GM18517 (cell line): Measurements from ENCODE around the gene IPO8.
"Not testable (repeated sequence)": the region's sequence is repeated elsewhere in the genome, so short reads cannot be mapped to it uniquely, and the experiment has no call there.

Experiments
- ATAC-seq: cut with Tn5 transposase; IDR thresholded peaks from one replicate; pipeline ENCODE4 v1.9.1; 2021; ENCODE audit warnings: mild to moderate bottlenecking, moderate library complexity; ENCODE audit not compliant: unreplicated experiment

Gene IPO8

GRCh38 chr12:30613119-30613830 lies 82.4 kb downstream of the IPO8 start:
- no peak for ATAC-seq

GRCh38 chr12:30610718-30611117 lies 85.0 kb downstream of the IPO8 start:
- no peak for ATAC-seq

- not testable (repeated sequence) for ATAC-seq
Measured at GRCh38 chr12:30609819-30610218, 85.8 kb downstream of the IPO8 start.

GRCh38 chr12:30604302-30604701 lies 91.4 kb downstream of the IPO8 start:
- ATAC-seq, result not testable (repeated sequence)

GRCh38 chr12:30603129-30603528 lies 92.5 kb downstream of the IPO8 start:
- ATAC-seq, result no peak

- ATAC-seq, result no peak
Measured at GRCh38 chr12:30602678-30603077, 93.0 kb downstream of the IPO8 start.

GRCh38 chr12:30599608-30600007 lies 96.1 kb downstream of the IPO8 start:
- ATAC-seq, result no peak

GRCh38 chr12:30598889-30599288 lies 96.8 kb downstream of the IPO8 start:
- no peak for ATAC-seq

GRCh38 chr12:30595742-30596141 lies 99.9 kb downstream of the IPO8 start:
- no peak for ATAC-seq

GRCh38 chr12:30594509-30594908 lies 101.2 kb downstream of the IPO8 start:
- no peak for ATAC-seq

GRCh38 chr12:30588572-30588971 lies 107.1 kb downstream of the IPO8 start:
- ATAC-seq, result not testable (repeated sequence)

GRCh38 chr12:30587782-30588181 lies 107.9 kb downstream of the IPO8 start:
- no peak for ATAC-seq

GRCh38 chr12:30585877-30586276 lies 109.8 kb downstream of the IPO8 start:
- no peak for ATAC-seq

- ATAC-seq, result no peak
Measured at GRCh38 chr12:30582943-30583342, 112.7 kb downstream of the IPO8 start.

GRCh38 chr12:30580344-30580743 lies 115.3 kb downstream of the IPO8 start:
- no peak for ATAC-seq
